SU-DHL-6 (cell line): ENCODE measurements around the gene PRMT5.

Experiments
- EZH2phosphoT487 ChIP-seq: fragments of 200-600 bp; sonication (generic), shearing (Covaris generic); conservative IDR thresholded peaks from 2 replicates; pipeline ENCODE4 v1.6.1; 2018; ENCODE audit warnings: mild to moderate bottlenecking, antibody characterized with exemption, low read length, moderate library complexity, mixed read lengths
- TF ChIP-seq, protein P1 (sequence below): fragments of 200-600 bp; sonication (generic); IDR thresholded peaks from one replicate; pipeline ENCODE4 v1.5.1; 2017; ENCODE audit warnings: antibody characterized with exemption, mild to moderate bottlenecking, low read length, moderate library complexity; ENCODE audit not compliant: insufficient read depth, poor library complexity, severe bottlenecking

DNA sequence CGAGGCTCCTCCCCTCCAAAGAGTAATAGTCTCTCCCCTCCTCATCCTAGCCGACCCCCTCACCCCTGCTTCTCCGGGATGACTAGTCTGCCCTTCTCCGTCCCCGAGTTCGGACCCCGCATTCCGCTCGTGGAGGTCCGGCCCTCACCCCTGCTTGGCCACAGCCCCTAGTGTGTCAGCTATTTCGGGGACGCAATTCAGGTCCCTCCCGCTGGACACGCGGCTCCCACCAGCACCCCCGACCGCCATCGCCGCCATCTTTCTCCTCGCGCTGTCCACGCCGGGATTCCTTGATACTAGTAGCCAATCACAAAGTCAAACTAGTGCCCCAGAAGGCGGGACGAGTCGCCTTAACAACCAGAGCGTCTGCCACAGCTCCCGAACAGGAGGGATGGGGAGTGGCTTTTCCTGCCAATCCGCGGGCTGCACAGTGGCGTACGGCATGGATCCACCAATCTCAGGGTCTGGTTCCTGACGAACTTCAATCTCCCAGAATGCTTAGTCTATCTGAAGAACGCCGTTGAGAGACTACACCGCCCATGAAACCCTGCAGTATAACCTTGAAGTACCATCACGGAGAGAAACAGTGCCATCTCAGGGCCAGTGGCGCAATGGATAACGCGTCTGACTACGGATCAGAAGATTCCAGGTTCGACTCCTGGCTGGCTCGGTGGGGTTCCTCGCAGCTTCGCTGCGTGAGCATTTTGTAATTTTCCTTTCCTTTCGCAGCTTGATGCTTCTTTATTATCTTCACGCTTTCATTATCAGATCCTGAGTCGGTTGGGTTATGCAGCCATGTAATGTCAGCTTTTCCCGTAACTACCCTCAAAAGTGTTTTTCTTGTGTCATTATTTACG, at the start of gene PRMT5:
- TF ChIP-seq, protein P1, sequence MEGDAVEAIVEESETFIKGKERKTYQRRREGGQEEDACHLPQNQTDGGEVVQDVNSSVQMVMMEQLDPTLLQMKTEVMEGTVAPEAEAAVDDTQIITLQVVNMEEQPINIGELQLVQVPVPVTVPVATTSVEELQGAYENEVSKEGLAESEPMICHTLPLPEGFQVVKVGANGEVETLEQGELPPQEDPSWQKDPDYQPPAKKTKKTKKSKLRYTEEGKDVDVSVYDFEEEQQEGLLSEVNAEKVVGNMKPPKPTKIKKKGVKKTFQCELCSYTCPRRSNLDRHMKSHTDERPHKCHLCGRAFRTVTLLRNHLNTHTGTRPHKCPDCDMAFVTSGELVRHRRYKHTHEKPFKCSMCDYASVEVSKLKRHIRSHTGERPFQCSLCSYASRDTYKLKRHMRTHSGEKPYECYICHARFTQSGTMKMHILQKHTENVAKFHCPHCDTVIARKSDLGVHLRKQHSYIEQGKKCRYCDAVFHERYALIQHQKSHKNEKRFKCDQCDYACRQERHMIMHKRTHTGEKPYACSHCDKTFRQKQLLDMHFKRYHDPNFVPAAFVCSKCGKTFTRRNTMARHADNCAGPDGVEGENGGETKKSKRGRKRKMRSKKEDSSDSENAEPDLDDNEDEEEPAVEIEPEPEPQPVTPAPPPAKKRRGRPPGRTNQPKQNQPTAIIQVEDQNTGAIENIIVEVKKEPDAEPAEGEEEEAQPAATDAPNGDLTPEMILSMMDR, result no peak
- TF ChIP-seq EZH2phosphoT487, result no peak
